Adrenal gland (tissue), 5 donors: ENCODE results near the gene FMN2.

Experiments
- CTCF ChIP-seq, 6 experiments: fragments of 450-650 bp in 4 of 6; fragments of 200-600 bp in 2 of 6; sonication (generic) in 1 of 6; IDR thresholded peaks; 1 replicate in 5 of 6; 2 replicates in 1 of 6; pipeline versions ENCODE4 v1.5.1 to v1.8.0; 2016 to 2021; ENCODE audit warnings: antibody characterized with exemption in 6 of 6, mild to moderate bottlenecking in 2 of 6, moderate library complexity in 1 of 6
- POLR2A ChIP-seq, 2 donors: fragments of 450-650 bp; IDR thresholded peaks; one replicate each; pipeline ENCODE4 v1.6.1; 2017; ENCODE audit warnings: antibody characterized with exemption in 2 of 2, mild to moderate bottlenecking in 2 of 2, moderate library complexity in 1 of 2
- donor health status: DM: no; HTN: no; CAD: no.

- no peak for TF ChIP-seq CTCF (IDR thresholded peaks at IDR 0.05)
- no peak for TF ChIP-seq POLR2A (IDR thresholded peaks at IDR 0.05)
Observed at GRCh38 chr1:240115831-240116230, 24.1 kb downstream of the FMN2 start.
